Placental epithelial cell (primary cell): Measurements from ENCODE around the gene TNF. TPM values are rescaled to one million over a fixed set of nuclear protein-coding genes. Genes with fewer than 3 reads are reported as not detected.
A peak's percentile ranks its signal among the peaks of the same experiment; 100 is the strongest.

Experiments used
- small RNA-seq: library from RNA; depleted of rRNA; stranded (forward); fragments of <200 nt; gene quantifications from one replicate; pipeline ENCODE3, GENCODE V24; 2012
- total RNA-seq: library from RNA; depleted of rRNA; stranded (reverse); fragments of >200 nt; gene quantifications from 2 replicates; pipeline ENCODE4 v1.2.3, GENCODE V29; 2012

Gene TNF
- total RNA-seq, result 1.2 and 1.5 TPM in 2 replicates

GRCh38 chr6:31575335-31575901 is at the start of gene TNF:
Gene TNF (plus strand): TSS chr6:31575565. CDS start chr6:31575742, 177 bp downstream.

GRCh38 chr6:31528821-31529328 is 46.5 kb upstream of the TNF start, which contains the start of gene MCCD1:
Gene MCCD1 (plus strand): TSS chr6:31528962. CDS start chr6:31529015, 53 bp downstream.

GRCh38 chr6:31541658-31542521 is 33.5 kb upstream of the TNF start, which contains the start of gene DDX39B:
Gene DDX39B (minus strand): TSS chr6:31542003. CDS start chr6:31540532, 1,471 bp downstream.

GRCh38 chr6:31546339-31546957 is 28.9 kb upstream of the TNF start, which contains the start of gene ATP6V1G2:
Gene ATP6V1G2 (minus strand): TSS chr6:31546608. CDS start chr6:31546559, 49 bp downstream.

GRCh38 chr6:31546958-31547726 is 28.2 kb upstream of the TNF start, which contains the start of gene NFKBIL1:
Gene NFKBIL1 (plus strand): TSS chr6:31547608. CDS start chr6:31547695, 87 bp downstream.

GRCh38 chr6:31572041-31572911 is 3.1 kb upstream of the TNF start, which contains the start of gene LTA:
Gene LTA (plus strand): TSS chr6:31572289. CDS start chr6:31572743, 454 bp downstream.

GRCh38 chr6:31582230-31582643 is 6.9 kb downstream of the TNF start, which contains the start of gene LTB:
Gene LTB (minus strand): TSS chr6:31582424. CDS start chr6:31582417, 7 bp downstream.

GRCh38 chr6:31586008-31586407 is 10.6 kb downstream of the TNF start, which contains the start of gene LST1:
Gene LST1 (plus strand): TSS chr6:31586277. CDS start chr6:31587300, 1,023 bp downstream.

GRCh38 chr6:31614684-31615578 is 39.6 kb downstream of the TNF start, which contains the start of gene AIF1:
Gene AIF1 (plus strand): TSS chr6:31615234. CDS start chr6:31615330, 96 bp downstream.

GRCh38 chr6:31620586-31621319 is 45.4 kb downstream of the TNF start, which contains the start of gene PRRC2A:
Gene PRRC2A (plus strand): TSS chr6:31620715. CDS start chr6:31622790, 2,075 bp downstream.

Small RNA genes within 50 kb of the gene (small RNA-seq; reads per million reads assigned to genes)
- 92.0 reads per million, percentile 98 among the genes with 10 or more reads in this experiment for gene SNORA38
- 632 reads per million, percentile 99 among the genes with 10 or more reads in this experiment for gene SNORD117
- not detected for gene SNORD84
- not detected for gene UQCRHP1

Other genes starting within 250 kb of the TNF start
- gene HLA-B, start 218.4 kb upstream of the TNF start, total RNA-seq, result 5.9 and 11.6 TPM in 2 replicates
- 28.3 and 31.0 TPM in 2 replicates for gene MICA, start 172.0 kb upstream of the TNF start, total RNA-seq
- gene MICB, start 77.4 kb upstream of the TNF start, total RNA-seq, result 1.1 TPM in 1 of 2 replicates, not detected in the other
- not detected in 2 replicates for gene MCCD1, start 46.6 kb upstream of the TNF start, total RNA-seq
- 338 and 413 TPM in 2 replicates for gene DDX39B, start 33.6 kb upstream of the TNF start, total RNA-seq
- gene ATP6V1G2, start 29.0 kb upstream of the TNF start, total RNA-seq, result 0.43 and 1.2 TPM in 2 replicates
- gene NFKBIL1, start 28.0 kb upstream of the TNF start, total RNA-seq, result 37.8 and 46.3 TPM in 2 replicates
- not detected in 2 replicates for gene LTA, start 3.3 kb upstream of the TNF start, total RNA-seq
- not detected in 2 replicates for gene LTB, start 6.9 kb downstream of the TNF start, total RNA-seq
- not detected in 2 replicates for gene LST1, start 10.7 kb downstream of the TNF start, total RNA-seq
- not detected in 2 replicates for gene NCR3, start 17.4 kb downstream of the TNF start, total RNA-seq
- not detected in 2 replicates for gene AIF1, start 39.7 kb downstream of the TNF start, total RNA-seq
- gene PRRC2A, start 45.1 kb downstream of the TNF start, total RNA-seq, result 56.5 and 78.9 TPM in 2 replicates
- 161 and 237 TPM in 2 replicates for gene BAG6, start 77.1 kb downstream of the TNF start, total RNA-seq
- 0.79 and 0.98 TPM in 2 replicates for gene APOM, start 80.3 kb downstream of the TNF start, total RNA-seq
- 25.3 and 25.9 TPM in 2 replicates for gene C6orf47, start 85.2 kb downstream of the TNF start, total RNA-seq
- 18.0 and 27.1 TPM in 2 replicates for gene GPANK1, start 89.4 kb downstream of the TNF start, total RNA-seq
- gene CSNK2B, start 90.5 kb downstream of the TNF start, total RNA-seq, result 185 and 211 TPM in 2 replicates
- 4.9 and 5.9 TPM in 2 replicates for gene LY6G5B, start 94.4 kb downstream of the TNF start, total RNA-seq
- not detected in 2 replicates for gene LY6G5C, start 105.5 kb downstream of the TNF start, total RNA-seq
- gene ABHD16A, start 127.8 kb downstream of the TNF start, total RNA-seq, result 42.8 and 64.6 TPM in 2 replicates
- not detected in 2 replicates for gene LY6G6F, start 131.3 kb downstream of the TNF start, total RNA-seq
- not detected in 2 replicates for gene LY6G6D, start 139.8 kb downstream of the TNF start, total RNA-seq
- 0.39 and 3.5 TPM in 2 replicates for gene LY6G6C, start 146.2 kb downstream of the TNF start, total RNA-seq
- 0.39 and 0.54 TPM in 2 replicates for gene MPIG6B, start 147.8 kb downstream of the TNF start, total RNA-seq
- 120 and 147 TPM in 2 replicates for gene DDAH2, start 153.7 kb downstream of the TNF start, total RNA-seq
- gene CLIC1, start 161.0 kb downstream of the TNF start, total RNA-seq, result 568 and 799 TPM in 2 replicates
- 7.9 and 8.6 TPM in 2 replicates for gene MSH5, start 164.4 kb downstream of the TNF start, total RNA-seq
- 0.79 TPM in 1 of 2 replicates, not detected in the other for gene SAPCD1, start 187.1 kb downstream of the TNF start, total RNA-seq
- gene VWA7, start 201.8 kb downstream of the TNF start, total RNA-seq, result 3.8 and 4.7 TPM in 2 replicates
- 30.2 and 90.0 TPM in 2 replicates for gene VARS1, start 220.2 kb downstream of the TNF start, total RNA-seq
- gene LSM2, start 231.4 kb downstream of the TNF start, total RNA-seq, result 20.4 and 36.8 TPM in 2 replicates
- gene HSPA1L, start 239.7 kb downstream of the TNF start, total RNA-seq, result 0.11 and 1.6 TPM in 2 replicates
- 65.7 and 80.9 TPM in 2 replicates for gene HSPA1A, start 240.0 kb downstream of the TNF start, total RNA-seq